Measurements from ENCODE around the gene STX8. TPM values are rescaled to one million over a fixed set of nuclear protein-coding genes. Genes with fewer than 3 reads are reported as not detected.

Gene STX8
- total RNA-seq, 1 donor from 2014 or later, result 61.6 TPM

DNA sequence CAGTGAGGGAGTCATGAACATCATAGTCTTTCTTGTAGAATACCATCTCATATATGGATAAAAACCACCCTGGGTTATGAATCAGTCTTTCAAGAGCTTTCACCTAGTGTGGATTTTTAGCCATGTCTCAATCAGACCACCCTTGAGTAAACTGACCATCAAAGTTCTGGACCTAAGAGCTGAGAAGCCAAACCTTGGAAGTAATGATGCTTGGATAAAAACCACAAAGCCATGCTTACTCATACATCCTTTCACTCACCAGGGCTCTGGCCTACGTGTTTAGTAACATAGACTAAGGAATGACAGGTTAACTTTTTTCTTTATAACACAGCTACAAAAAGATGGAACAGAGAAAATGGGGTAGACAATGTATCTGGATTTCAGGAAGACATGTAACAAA lies 167.2 kb downstream of the STX8 start:
- no peaks in the 10 kb centered on the region for H3K27me3 Mint-ChIP-seq (ENCODE audit: unreplicated experiment)
- TF ChIP-seq, protein P1, sequence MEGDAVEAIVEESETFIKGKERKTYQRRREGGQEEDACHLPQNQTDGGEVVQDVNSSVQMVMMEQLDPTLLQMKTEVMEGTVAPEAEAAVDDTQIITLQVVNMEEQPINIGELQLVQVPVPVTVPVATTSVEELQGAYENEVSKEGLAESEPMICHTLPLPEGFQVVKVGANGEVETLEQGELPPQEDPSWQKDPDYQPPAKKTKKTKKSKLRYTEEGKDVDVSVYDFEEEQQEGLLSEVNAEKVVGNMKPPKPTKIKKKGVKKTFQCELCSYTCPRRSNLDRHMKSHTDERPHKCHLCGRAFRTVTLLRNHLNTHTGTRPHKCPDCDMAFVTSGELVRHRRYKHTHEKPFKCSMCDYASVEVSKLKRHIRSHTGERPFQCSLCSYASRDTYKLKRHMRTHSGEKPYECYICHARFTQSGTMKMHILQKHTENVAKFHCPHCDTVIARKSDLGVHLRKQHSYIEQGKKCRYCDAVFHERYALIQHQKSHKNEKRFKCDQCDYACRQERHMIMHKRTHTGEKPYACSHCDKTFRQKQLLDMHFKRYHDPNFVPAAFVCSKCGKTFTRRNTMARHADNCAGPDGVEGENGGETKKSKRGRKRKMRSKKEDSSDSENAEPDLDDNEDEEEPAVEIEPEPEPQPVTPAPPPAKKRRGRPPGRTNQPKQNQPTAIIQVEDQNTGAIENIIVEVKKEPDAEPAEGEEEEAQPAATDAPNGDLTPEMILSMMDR (IDR thresholded peaks at IDR 0.05), result no peak
- H3K36me3 Mint-ChIP-seq (ENCODE audit: unreplicated experiment), result peaks cover 2% of the 10 kb centered on the region
- H3K4me1 Mint-ChIP-seq (ENCODE audit: unreplicated experiment), result peaks cover 29% of the 10 kb centered on the region
- DNase-seq (ENCODE audit: extremely low spot score, unreplicated experiment), result no peak
- H3K27ac Mint-ChIP-seq (ENCODE audit: unreplicated experiment), result no peak overlapping the region
- H3K4me3 Mint-ChIP-seq (ENCODE audit: unreplicated experiment), result no peak overlapping the region
- H3K9me3 Mint-ChIP-seq (ENCODE audit: unreplicated experiment), result peaks cover 3% of the 10 kb centered on the region

DNA sequence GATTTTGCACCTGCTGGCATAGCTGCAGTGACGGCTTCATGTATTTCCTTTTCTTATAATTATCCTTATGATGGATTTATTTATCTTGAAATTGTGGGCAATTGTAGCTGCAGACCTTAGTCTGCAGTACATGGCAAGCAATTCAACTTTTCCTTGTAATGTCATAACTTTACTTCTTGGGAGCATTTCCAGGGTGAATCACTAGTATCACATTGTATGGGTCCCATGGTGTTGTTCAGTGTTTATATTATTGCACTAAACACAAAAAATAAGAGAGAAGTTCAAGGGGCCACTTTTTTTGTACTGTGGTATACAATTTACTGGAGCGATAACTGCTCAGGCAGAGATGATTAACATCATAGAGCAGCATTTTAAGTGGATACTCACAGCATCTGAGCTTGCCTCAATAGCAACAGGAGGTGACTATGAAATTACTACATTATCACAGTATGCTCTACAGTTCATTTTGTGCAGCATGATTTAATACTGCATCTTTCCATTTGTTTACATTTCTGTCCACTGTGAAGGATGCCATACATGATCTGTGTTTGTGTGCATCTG lies 169.5 kb downstream of the STX8 start:
- TF ChIP-seq, protein P1 (IDR thresholded peaks at IDR 0.05), result no peak
- H3K36me3 Mint-ChIP-seq (ENCODE audit: unreplicated experiment), result peaks cover 4% of the 10 kb centered on the region
- H3K9me3 Mint-ChIP-seq (ENCODE audit: unreplicated experiment), result peaks cover 9% of the 10 kb centered on the region
- no peak overlapping the region for H3K4me3 Mint-ChIP-seq (ENCODE audit: unreplicated experiment)
- no peak overlapping the region for H3K27ac Mint-ChIP-seq (ENCODE audit: unreplicated experiment)
- DNase-seq (ENCODE audit: extremely low spot score, unreplicated experiment), result no peak
- peaks cover 29% of the 10 kb centered on the region for H3K4me1 Mint-ChIP-seq (ENCODE audit: unreplicated experiment)
- H3K27me3 Mint-ChIP-seq (ENCODE audit: unreplicated experiment), result no peaks in the 10 kb centered on the region

DNA sequence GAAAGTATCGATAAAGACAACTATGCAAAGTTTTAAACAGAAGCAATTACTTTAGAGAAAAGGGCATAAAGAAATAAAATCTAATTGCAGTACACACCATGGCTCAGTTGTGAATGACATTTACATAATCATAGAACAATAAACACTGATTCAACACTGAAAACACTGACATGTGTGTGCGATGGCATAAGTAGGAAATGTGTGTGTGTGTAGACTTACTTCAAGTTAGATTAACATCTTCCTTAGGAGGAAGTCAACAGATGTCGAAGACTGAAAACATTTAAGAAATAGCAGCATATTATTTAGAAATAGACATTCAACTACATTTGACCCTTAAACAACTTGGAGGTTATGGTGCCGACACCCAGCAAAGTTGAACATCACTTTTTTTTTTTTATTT lies 172.4 kb downstream of the STX8 start:
- DNase-seq (ENCODE audit: extremely low spot score, unreplicated experiment), result no peak
- H3K27me3 Mint-ChIP-seq (ENCODE audit: unreplicated experiment), result no peaks in the 10 kb centered on the region
- peaks cover 15% of the 10 kb centered on the region for H3K4me1 Mint-ChIP-seq (ENCODE audit: unreplicated experiment)
- peaks cover 9% of the 10 kb centered on the region for H3K9me3 Mint-ChIP-seq (ENCODE audit: unreplicated experiment)
- no peak overlapping the region for H3K27ac Mint-ChIP-seq (ENCODE audit: unreplicated experiment)
- peaks cover 4% of the 10 kb centered on the region for H3K36me3 Mint-ChIP-seq (ENCODE audit: unreplicated experiment)
- no peak overlapping the region for H3K4me3 Mint-ChIP-seq (ENCODE audit: unreplicated experiment)
- TF ChIP-seq, protein P1 (IDR thresholded peaks at IDR 0.05), result no peak

DNA sequence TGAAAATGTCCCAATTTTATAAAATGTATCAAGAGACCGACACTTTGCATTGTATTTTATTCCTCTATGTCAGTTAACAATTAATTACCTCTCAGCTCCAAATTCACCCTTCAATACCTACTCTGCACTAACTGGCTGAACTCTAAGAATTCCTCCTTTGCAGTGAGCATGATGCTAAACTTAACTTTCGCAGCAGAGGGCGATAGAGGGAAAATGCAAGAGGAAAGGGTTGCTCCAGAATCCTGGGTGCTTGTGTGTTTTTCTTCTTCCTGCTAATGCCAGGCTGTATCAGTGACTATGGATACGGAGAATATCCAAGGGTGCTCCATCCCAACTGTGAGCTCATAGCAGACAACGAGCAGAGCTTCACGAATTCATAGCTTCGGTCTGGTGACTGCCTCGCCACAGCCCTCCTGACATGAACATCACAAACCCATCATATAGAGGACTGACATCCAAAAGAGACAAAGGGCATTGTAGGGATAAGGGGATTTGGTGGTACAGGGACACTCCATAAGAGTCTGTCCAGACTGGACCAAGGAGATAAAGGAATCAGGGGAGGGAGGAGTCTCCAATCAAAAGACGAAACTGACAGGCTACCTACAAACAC lies 172.9 kb downstream of the STX8 start:
- TF ChIP-seq, protein P1 (IDR thresholded peaks at IDR 0.05), result peak; percentile 49
- Mint-ChIP-seq H3K36me3 (ENCODE audit: unreplicated experiment) (peaks cover 4% of the 10 kb centered on the region), H3K27me3 (ENCODE audit: unreplicated experiment) (no peaks in the 10 kb centered on the region), H3K4me1 (ENCODE audit: unreplicated experiment) (peaks cover 15% of the 10 kb centered on the region), H3K27ac (ENCODE audit: unreplicated experiment) (no peak overlapping the region), H3K4me3 (ENCODE audit: unreplicated experiment) (no peak overlapping the region), H3K9me3 (ENCODE audit: unreplicated experiment) (peaks cover 9% of the 10 kb centered on the region)
- DNase-seq (ENCODE audit: extremely low spot score, unreplicated experiment), result no peak

DNA sequence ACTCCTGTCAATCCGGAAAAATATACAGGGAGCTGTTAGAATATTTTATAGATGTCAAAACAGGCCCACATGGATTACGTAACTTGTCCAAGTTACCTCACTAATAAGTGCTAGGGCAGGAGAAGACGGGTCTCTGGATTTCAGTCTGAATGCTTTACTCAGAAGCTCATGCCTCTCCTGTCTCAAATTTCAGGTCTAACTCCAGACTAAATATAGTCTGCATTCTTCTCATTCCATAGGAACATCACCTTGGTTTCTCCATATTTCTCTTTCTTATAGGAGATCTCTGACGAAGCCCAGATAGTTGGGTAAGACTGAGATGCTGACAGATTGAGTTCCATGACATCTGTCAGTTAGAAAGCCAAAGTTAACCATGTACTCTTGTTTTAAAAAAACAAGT lies 174.2 kb downstream of the STX8 start:
- TF ChIP-seq, protein P1 (IDR thresholded peaks at IDR 0.05), result no peak
- peaks cover 4% of the 10 kb centered on the region for H3K36me3 Mint-ChIP-seq (ENCODE audit: unreplicated experiment)
- no peaks in the 10 kb centered on the region for H3K27me3 Mint-ChIP-seq (ENCODE audit: unreplicated experiment)
- peaks cover 9% of the 10 kb centered on the region for H3K9me3 Mint-ChIP-seq (ENCODE audit: unreplicated experiment)
- DNase-seq (ENCODE audit: extremely low spot score, unreplicated experiment), result no peak
- H3K27ac Mint-ChIP-seq (ENCODE audit: unreplicated experiment), result peak overlapping the region; percentile 37
- H3K4me3 Mint-ChIP-seq (ENCODE audit: unreplicated experiment), result no peak overlapping the region
- H3K4me1 Mint-ChIP-seq (ENCODE audit: unreplicated experiment), result peaks cover 15% of the 10 kb centered on the region
